ENCODE measurements around the gene MDN1. TPM values are rescaled to one million over a fixed set of nuclear protein-coding genes. Genes with fewer than 3 reads are reported as not detected.

The MDN1 gene, protein sequence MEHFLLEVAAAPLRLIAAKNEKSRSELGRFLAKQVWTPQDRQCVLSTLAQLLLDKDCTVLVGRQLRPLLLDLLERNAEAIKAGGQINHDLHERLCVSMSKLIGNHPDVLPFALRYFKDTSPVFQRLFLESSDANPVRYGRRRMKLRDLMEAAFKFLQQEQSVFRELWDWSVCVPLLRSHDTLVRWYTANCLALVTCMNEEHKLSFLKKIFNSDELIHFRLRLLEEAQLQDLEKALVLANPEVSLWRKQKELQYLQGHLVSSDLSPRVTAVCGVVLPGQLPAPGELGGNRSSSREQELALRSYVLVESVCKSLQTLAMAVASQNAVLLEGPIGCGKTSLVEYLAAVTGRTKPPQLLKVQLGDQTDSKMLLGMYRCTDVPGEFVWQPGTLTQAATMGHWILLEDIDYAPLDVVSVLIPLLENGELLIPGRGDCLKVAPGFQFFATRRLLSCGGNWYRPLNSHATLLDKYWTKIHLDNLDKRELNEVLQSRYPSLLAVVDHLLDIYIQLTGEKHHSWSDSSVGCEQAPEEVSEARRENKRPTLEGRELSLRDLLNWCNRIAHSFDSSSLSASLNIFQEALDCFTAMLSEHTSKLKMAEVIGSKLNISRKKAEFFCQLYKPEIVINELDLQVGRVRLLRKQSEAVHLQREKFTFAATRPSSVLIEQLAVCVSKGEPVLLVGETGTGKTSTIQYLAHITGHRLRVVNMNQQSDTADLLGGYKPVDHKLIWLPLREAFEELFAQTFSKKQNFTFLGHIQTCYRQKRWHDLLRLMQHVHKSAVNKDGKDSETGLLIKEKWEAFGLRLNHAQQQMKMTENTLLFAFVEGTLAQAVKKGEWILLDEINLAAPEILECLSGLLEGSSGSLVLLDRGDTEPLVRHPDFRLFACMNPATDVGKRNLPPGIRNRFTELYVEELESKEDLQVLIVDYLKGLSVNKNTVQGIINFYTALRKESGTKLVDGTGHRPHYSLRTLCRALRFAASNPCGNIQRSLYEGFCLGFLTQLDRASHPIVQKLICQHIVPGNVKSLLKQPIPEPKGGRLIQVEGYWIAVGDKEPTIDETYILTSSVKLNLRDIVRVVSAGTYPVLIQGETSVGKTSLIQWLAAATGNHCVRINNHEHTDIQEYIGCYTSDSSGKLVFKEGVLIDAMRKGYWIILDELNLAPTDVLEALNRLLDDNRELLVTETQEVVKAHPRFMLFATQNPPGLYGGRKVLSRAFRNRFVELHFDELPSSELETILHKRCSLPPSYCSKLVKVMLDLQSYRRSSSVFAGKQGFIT (N-terminal part only)
- 14.6 and 26.0 TPM in 2 replicates for total RNA-seq

DNA sequence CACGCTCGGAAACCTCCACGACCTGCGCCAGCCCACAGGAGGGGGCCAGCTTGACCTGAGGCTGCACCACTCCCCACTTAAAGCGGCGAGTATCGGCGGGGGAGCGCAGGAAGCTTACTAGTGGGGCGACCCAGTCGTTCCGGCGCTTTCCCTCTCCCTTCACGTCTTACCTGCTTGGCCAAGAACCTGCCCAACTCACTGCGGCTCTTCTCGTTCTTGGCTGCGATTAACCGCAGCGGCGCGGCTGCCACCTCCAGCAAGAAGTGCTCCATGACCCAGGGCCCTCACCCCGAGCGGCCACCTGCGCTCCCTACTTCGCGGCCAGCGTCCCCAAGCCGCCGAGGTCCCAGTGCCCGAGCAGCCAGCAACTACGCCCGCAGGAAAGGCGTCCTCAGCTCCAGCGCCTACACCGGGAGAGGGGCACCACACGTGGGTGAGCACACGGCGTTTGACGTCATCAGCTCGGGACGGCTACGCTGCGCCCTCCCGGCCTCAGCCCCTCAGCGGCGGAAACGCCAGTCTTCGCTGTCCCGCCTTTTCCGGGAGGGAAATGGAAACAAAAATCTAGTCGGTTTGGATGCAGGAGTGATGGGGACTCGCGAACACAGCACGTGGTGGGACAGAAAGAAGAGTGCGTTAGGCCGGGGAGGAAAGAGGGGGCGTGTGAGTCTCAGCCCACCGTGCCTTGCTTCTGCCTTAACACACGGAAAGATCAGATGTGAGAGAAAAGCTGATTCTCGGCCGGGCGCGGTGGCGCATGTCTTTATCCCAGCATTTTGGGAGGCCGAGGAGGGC is at the start of gene MDN1:
Gene MDN1 (minus strand): TSS at position 459 of the 795 bp plus-strand sequence. CDS start 187 bp downstream, at position 272.

DNA sequence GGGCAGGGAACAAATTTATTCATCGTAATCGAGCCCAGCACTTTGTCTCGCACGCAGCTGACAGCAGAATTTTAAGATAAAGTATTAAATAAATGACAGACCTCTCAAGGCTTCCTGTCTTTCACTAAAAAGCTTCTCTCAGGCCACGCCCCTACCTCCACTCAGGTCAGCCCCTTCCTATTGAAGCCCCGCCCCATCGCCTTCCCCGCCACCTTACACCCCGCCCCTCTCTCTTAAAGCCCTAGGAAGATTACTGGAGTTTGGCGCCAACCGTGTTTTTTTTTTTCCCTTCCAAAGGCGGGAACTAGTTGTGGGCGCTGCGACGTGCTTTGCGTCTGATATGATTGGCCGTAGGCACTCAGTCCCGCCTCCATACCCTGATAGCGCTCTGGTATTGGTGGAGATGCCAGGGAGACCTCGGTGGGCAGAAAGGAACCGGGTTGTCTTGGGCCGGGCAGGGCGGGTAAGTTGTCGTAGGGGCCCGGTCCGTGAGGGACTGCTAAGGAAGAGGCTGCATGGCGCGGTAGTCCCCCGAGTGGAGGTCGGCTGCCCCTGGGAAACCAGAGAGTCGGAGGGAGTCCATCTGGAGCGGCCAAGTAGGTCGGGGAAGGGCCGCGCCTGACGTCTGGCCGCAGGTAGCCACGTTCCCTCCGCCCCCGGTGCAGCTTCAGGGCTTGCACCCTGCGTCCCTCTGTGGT is 10.0 kb upstream of the MDN1 start, which contains the start of gene CASP8AP2:
Gene CASP8AP2 (plus strand): TSS at position 409 of the 698 bp plus-strand sequence.

DNA sequence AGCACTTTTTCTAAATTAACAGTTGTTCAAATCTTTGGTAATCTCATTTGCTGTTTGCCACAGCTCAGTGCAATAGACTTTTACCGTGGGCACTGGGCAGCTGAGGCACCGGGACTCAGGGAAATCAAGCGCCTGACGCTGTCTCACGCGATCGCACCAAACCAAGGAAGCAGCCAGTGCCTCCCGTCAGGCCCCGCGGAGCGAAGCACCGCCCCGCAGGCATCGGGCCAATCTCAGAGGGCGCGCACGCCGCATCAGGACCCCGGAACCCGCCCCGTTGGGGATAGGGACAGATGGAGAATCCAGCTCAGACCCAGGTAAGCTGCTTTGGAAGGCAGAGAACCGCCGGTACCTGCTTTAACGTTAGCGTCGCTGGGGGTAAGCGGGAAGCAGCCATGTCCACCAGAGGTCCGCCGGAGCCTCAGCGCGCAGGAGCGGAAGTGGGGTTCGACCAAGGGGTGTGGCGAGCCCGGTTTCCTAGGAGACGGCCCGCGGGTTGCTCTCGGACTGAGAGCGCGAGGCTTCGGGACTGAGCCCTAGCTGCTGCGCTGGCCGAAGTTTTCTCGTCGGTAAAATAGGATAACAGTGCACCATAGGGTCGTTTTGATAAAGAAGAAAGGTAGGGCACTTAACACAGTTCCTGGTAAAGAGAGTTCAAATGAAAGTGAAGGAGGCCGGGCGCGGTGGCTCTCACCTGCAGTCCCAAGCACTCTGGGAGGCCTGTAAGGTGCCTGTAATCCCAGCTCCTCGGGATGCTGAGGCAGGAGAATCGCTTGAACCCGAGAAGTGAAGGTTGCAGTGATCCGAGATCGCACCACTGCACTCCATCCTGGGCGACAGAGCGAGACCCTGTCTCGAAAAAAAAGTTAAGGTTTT is 181.0 kb downstream of the MDN1 start, which contains the start of gene LYRM2:
Gene LYRM2 (minus strand): TSS at position 428 of the 876 bp plus-strand sequence. CDS start 31 bp downstream, at position 397.

Other genes starting within 250 kb of the MDN1 start
- gene LYRM2, start 181.0 kb downstream of the MDN1 start, total RNA-seq = 15.9 and 17.7 TPM in 2 replicates
- gene CASP8AP2, start 10.1 kb upstream of the MDN1 start, total RNA-seq = 11.4 and 13.2 TPM in 2 replicates
- not detected in 2 replicates for gene GJA10, start 74.7 kb upstream of the MDN1 start, total RNA-seq

Measured in dermis lymphatic vessel endothelial cell (primary cell).